Hepatocyte (in vitro differentiated cells): ENCODE data around the gene MPZL2. TPM values are rescaled to one million over a fixed set of nuclear protein-coding genes. Genes with fewer than 3 reads are reported as not detected.

ENCODE experiments used
- DNase-seq: peaks from one replicate; pipeline ENCODE4 v3.0.0-alpha.2; 2016; ENCODE audit warnings: low spot score
- H2AFZ ChIP-seq: fragments of 200-600 bp; sonication (generic); 2 replicates; pipeline ENCODE4 v1.6.0; 2016; ENCODE audit warnings: antibody characterized with exemption, mild to moderate bottlenecking
- H3K27ac ChIP-seq: fragments of 200-600 bp; sonication (generic); 2 replicates; pipeline ENCODE4 v1.5.1; 2016; ENCODE audit warnings: mild to moderate bottlenecking
- H3K27me3 ChIP-seq: fragments of 200-600 bp; sonication (generic); 2 replicates; pipeline ENCODE4 v1.6.1; 2016
- H3K36me3 ChIP-seq: fragments of 200-600 bp; sonication (generic); replicated peaks from 2 replicates; pipeline ENCODE4 v1.5.1; 2016; ENCODE audit warnings: low read depth; ENCODE audit not compliant: insufficient read depth
- H3K4me1 ChIP-seq: fragments of 200-600 bp; sonication (generic); 2 replicates; pipeline ENCODE4 v1.5.1; 2016; ENCODE audit warnings: mild to moderate bottlenecking, moderate library complexity; ENCODE audit not compliant: insufficient read depth
- H3K4me2 ChIP-seq: fragments of 200-600 bp; sonication (generic); 2 replicates; pipeline ENCODE4 v1.6.0; 2016
- H3K4me3 ChIP-seq: fragments of 200-600 bp; sonication (generic); 2 replicates; pipeline ENCODE4 v1.5.1; 2016; ENCODE audit warnings: mild to moderate bottlenecking
- H3K79me2 ChIP-seq: fragments of 200-600 bp; sonication (generic); 2 replicates; pipeline ENCODE4 v1.6.0; 2017; ENCODE audit warnings: mild to moderate bottlenecking
- H3K9me2 ChIP-seq: fragments of 200-600 bp; sonication (generic); replicated peaks from 2 replicates; pipeline ENCODE4 v1.6.0; 2017; ENCODE audit warnings: mild to moderate bottlenecking; ENCODE audit not compliant: insufficient read depth
- H3K9me3 ChIP-seq: fragments of 200-600 bp; sonication (generic); 2 replicates; pipeline ENCODE4 v1.5.1; 2016; ENCODE audit warnings: low read depth, mild to moderate bottlenecking
- H4K20me1 ChIP-seq: fragments of 200-600 bp; sonication (generic); 2 replicates; pipeline ENCODE4 v1.6.0; 2016; ENCODE audit warnings: mild to moderate bottlenecking; ENCODE audit not compliant: insufficient read depth, poor library complexity, severe bottlenecking
- CTCF ChIP-seq: fragments of 200-600 bp; sonication (generic); IDR thresholded peaks from 2 replicates; pipeline ENCODE4 v1.5.1; 2016; ENCODE audit warnings: antibody characterized with exemption, mild to moderate bottlenecking; ENCODE audit not compliant: poor library complexity
- EZH2 ChIP-seq: fragments of 200-600 bp; sonication (generic); IDR thresholded peaks from 2 replicates; pipeline ENCODE4 v1.6.1; 2016; ENCODE audit warnings: antibody characterized with exemption, mild to moderate bottlenecking, borderline replicate concordance
- EZH2phosphoT487 ChIP-seq: fragments of 200-600 bp; sonication (generic); IDR thresholded peaks from one replicate; pipeline ENCODE4 v1.6.1; 2018; ENCODE audit warnings: antibody characterized with exemption, mild to moderate bottlenecking, low read depth, moderate library complexity; ENCODE audit not compliant: unreplicated experiment, severe bottlenecking
- WGBS: methylation state at CpG from one replicate; pipeline ENCODE4 v1.1.6; 2016; ENCODE audit warnings: low lambda C conversion rate; ENCODE audit errors: missing lambda C conversion rate; 5-methylcytosine and 5-hydroxymethylcytosine counted together
- polyA plus RNA-seq: library from polyadenylated mRNA; unstranded; fragments of >200 nt; fragmentation: Nextera tagmentation; extraction: Ambion mirVana; gene quantifications from 2 replicates; pipeline ENCODE4 v1.2.1, GENCODE V29; 2016
- total RNA-seq: library from RNA; depleted of rRNA; stranded (reverse); fragments of >200 nt; gene quantifications from 2 replicates; pipeline ENCODE4 v1.2.3, GENCODE V29; 2014

The MPZL2 gene
- total and polyA plus RNA-seq, 2 experiments from 2014 or later, result 47.2 to 48.0 TPM

GRCh38 chr11:118216621-118217481, 47.2 kb downstream of the MPZL2 start:
- TF ChIP-seq EZH2phosphoT487 (no peak), EZH2 (no peak), CTCF (no peak)
- Histone ChIP-seq H3K4me2 (no peak overlapping the region), H3K36me3 (no peaks in the 10 kb centered on the region), H4K20me1 (no peaks in the 10 kb centered on the region), H3K9me3 (no peaks in the 10 kb centered on the region), H3K9me2 (no peaks in the 10 kb centered on the region), H3K27ac (peak overlapping the region; percentile 5), H3K4me3 (no peak overlapping the region), H3K27me3 (no peaks in the 10 kb centered on the region), H3K79me2 (no peaks in the 10 kb centered on the region), H2AFZ (no peak overlapping the region), H3K4me1 (peaks cover 30% of the 10 kb centered on the region)
- 83% methylated on average over 11 of the region's 11 CpGs for WGBS
- DNase-seq, result no peak

- H2AFZ ChIP-seq, result no peak overlapping the region
- H3K9me2 ChIP-seq, result no peaks in the 10 kb centered on the region
- H3K36me3 ChIP-seq, result no peaks in the 10 kb centered on the region
- no peaks in the 10 kb centered on the region for H4K20me1 ChIP-seq
- no peak for DNase-seq
- H3K4me2 ChIP-seq, result no peak overlapping the region
- no peak overlapping the region for H3K4me3 ChIP-seq
- WGBS, result 95% methylated on average over 7 of the region's 7 CpGs
- no peaks in the 10 kb centered on the region for H3K79me2 ChIP-seq
- TF ChIP-seq CTCF, result no peak
- H3K4me1 ChIP-seq, result peaks cover 40% of the 10 kb centered on the region
- no peaks in the 10 kb centered on the region for H3K27me3 ChIP-seq
- H3K9me3 ChIP-seq, result no peaks in the 10 kb centered on the region
- H3K27ac ChIP-seq, result peak overlapping the region; percentile 96
Measured at GRCh38 chr11:118215765-118216164, 48.3 kb downstream of the MPZL2 start.

GRCh38 chr11:118215262-118215661, 48.8 kb downstream of the MPZL2 start:
- DNase-seq, result no peak
- H3K4me3 ChIP-seq, result no peak overlapping the region
- H3K27me3 ChIP-seq, result no peaks in the 10 kb centered on the region
- H4K20me1 ChIP-seq, result no peaks in the 10 kb centered on the region
- no peak overlapping the region for H3K4me2 ChIP-seq
- no peak overlapping the region for H2AFZ ChIP-seq
- no peaks in the 10 kb centered on the region for H3K79me2 ChIP-seq
- WGBS, result 87% methylated on average over 3 of the region's 3 CpGs
- peaks cover 45% of the 10 kb centered on the region for H3K4me1 ChIP-seq
- no peaks in the 10 kb centered on the region for H3K9me2 ChIP-seq
- no peaks in the 10 kb centered on the region for H3K9me3 ChIP-seq
- peak overlapping the region; percentile 96 for H3K27ac ChIP-seq
- no peaks in the 10 kb centered on the region for H3K36me3 ChIP-seq
- no peak for TF ChIP-seq CTCF
- TF ChIP-seq EZH2, result no peak
- TF ChIP-seq EZH2phosphoT487, result no peak
